ENCODE measurements around the gene PRR30. TPM values are rescaled to one million over a fixed set of nuclear protein-coding genes. Genes with fewer than 3 reads are reported as not detected.

The PRR30 gene
- total and polyA plus RNA-seq, 10 of the 15 experiments (the other 5 are each of a cell fraction or from before 2014, with no cell fraction given): not detected

- ChIA-PET CTCF (interaction anchor here (1.7 kb wide), 1 partner anchor 18 kb away, joined by 4 read pairs; no protein-coding TSS in a partner anchor), SMC1A (ENCODE audit: uncharacterized antibody, unreplicated experiment) (interaction anchor here (1.0 kb wide), 1 partner anchor 69 kb away, joined by 3 read pairs; no protein-coding TSS in a partner anchor), POLR2A (interaction anchor here (0.6 kb wide), 1 partner anchor 35 kb away, joined by 3 read pairs; no protein-coding TSS in a partner anchor), RAD21 (ENCODE audit: unreplicated experiment) (no interaction called here)
- Histone ChIP-seq H3K4me2 (ENCODE audit: control insufficient read depth, insufficient read depth) (no peak overlapping the region), H3K27ac (ENCODE audit: control insufficient read depth, insufficient read depth) (no peak overlapping the region), H3K4me1 (ENCODE audit: control insufficient read depth, insufficient read depth, low read length) (no peaks in the 10 kb centered on the region; the same call in 1 of the 2 replicates), H3K9ac (ENCODE audit: control insufficient read depth, insufficient read depth, low read length) (no peak overlapping the region), H3K79me2 (ENCODE audit: control insufficient read depth, insufficient read depth, low read length) (no peaks in the 10 kb centered on the region), H3K27me3 (replicated peaks in 1 of 2; ENCODE audit: control insufficient read depth in 2 of 2, insufficient read depth in 2 of 2, low read length in 1 of 2) (peaks cover 6 to 7% of the 10 kb centered on the region in 2 experiments), H3K36me3 (ENCODE audit: control insufficient read depth in 2 of 2, insufficient read depth in 2 of 2, low read length in 1 of 2) (no peaks in the 10 kb centered on the region), H2AFZ (ENCODE audit: control insufficient read depth, low read depth, low read length) (no peak overlapping the region), H3K4me3 (no peak overlapping the region), H4K20me1 (ENCODE audit: control insufficient read depth, insufficient read depth) (no peaks in the 10 kb centered on the region), H3K9me3 (replicated peaks; ENCODE audit: control insufficient read depth, insufficient read depth, low read length) (no peaks in the 10 kb centered on the region)
- DNase-seq (ENCODE audit: low read depth, low spot score) (no peak), ATAC-seq (no peak), FAIRE-seq (no peak)
- intact Hi-C loops (cut with micrococcal nuclease; ENCODE audit: unreplicated experiment) (no loop called here), in situ Hi-C loops (cut with MboI) (no loop called here)
- BruUV-seq (replicated peaks): no TSS peak
- 2% methylated on average over 2 of the region's 2 CpGs for WGBS (ENCODE audit: insufficient coverage, insufficient replicate concordance, low lambda C conversion rate, missing lambda C conversion rate)
- TF ChIP-seq MAX (IDR thresholded peaks at IDR 0.05; ENCODE audit: low read depth, low read length): no peak
- TF ChIP-seq FOXK2 (IDR thresholded peaks at IDR 0.05): no peak
- no peak for TF ChIP-seq REST (IDR thresholded peaks at IDR 0.05; ENCODE audit: low read depth, low read length)
- no peak for TF ChIP-seq ATF7 (IDR thresholded peaks at IDR 0.05; ENCODE audit: low read depth)
- no peak for TF ChIP-seq PKNOX1 (IDR thresholded peaks at IDR 0.05)
- no peak for TF ChIP-seq TAF1 (IDR thresholded peaks at IDR 0.05; ENCODE audit: borderline replicate concordance, low read depth, low read length)
- TF ChIP-seq SKIL (IDR thresholded peaks at IDR 0.05; ENCODE audit: low read depth, poor library complexity, severe bottlenecking): no peak
- no peak for TF ChIP-seq E4F1 (IDR thresholded peaks at IDR 0.05; ENCODE audit: borderline replicate concordance, partially characterized antibody)
- no peak for TF ChIP-seq PAX8 (IDR thresholded peaks at IDR 0.05)
- TF ChIP-seq POLR2AphosphoS2 (IDR thresholded peaks at IDR 0.05; ENCODE audit: low read depth, low read length): no peak
- no peak for TF ChIP-seq CHD1 (IDR thresholded peaks at IDR 0.05; ENCODE audit: low read depth, low read length)
- no peak for TF ChIP-seq TCF7 (IDR thresholded peaks at IDR 0.05; ENCODE audit: borderline replicate concordance)
- no peak for TF ChIP-seq ZNF207 (IDR thresholded peaks at IDR 0.05; ENCODE audit: borderline replicate concordance)
- no peak for TF ChIP-seq ASH2L (IDR thresholded peaks at IDR 0.05; ENCODE audit: borderline replicate concordance, low read depth)
Measured at GRCh38 chr2:27115519-27115918, 23.7 kb downstream of the PRR30 start.

Measured in GM12878 (cell line).